Vagina (tissue), 2 donors: ENCODE measurements around the gene SYMPK. TPM values are rescaled to one million over a fixed set of nuclear protein-coding genes. Genes with fewer than 3 reads are reported as not detected.
"Not testable (repeated sequence)": the region's sequence is repeated elsewhere in the genome, so short reads cannot be mapped to it uniquely, and the experiment has no call there.

ENCODE experiments used
- DNase-seq, 2 donors: peaks; one replicate each; pipeline ENCODE4 v3.0.0-alpha.2; 2017; ENCODE audit errors: extremely low spot score in 2 of 2
- H3K27ac ChIP-seq: fragments of 200-600 bp; sonication (generic); one replicate; pipeline ENCODE4 v1.5.1; 2019
- H3K27me3 ChIP-seq: fragments of 200-600 bp; sonication (generic); one replicate; pipeline ENCODE4 v1.5.1; 2019
- H3K36me3 ChIP-seq, 2 donors: fragments of 200-600 bp; sonication (generic); one replicate each; pipeline ENCODE4 v1.5.1; 2017 to 2019
- H3K4me1 ChIP-seq: fragments of 200-600 bp; sonication (generic); one replicate; pipeline ENCODE4 v1.5.1; 2019
- H3K4me3 ChIP-seq, 2 donors: fragments of 200-600 bp; sonication (generic); 1 replicate in 1 of 2; 2 replicates in 1 of 2; pipeline ENCODE4 v1.5.1; 2016 to 2019
- H3K9me3 ChIP-seq: fragments of 200-600 bp; sonication (generic); one replicate; pipeline ENCODE4 v1.5.1; 2019
- POLR2A ChIP-seq, 2 donors: fragments of 450-650 bp; IDR thresholded peaks; one replicate each; pipeline ENCODE4 v1.6.1; 2017; ENCODE audit warnings: antibody characterized with exemption in 2 of 2, mild to moderate bottlenecking in 2 of 2, moderate library complexity in 2 of 2
- POLR2AphosphoS5 ChIP-seq, 2 donors: sonication (generic); formaldehyde crosslinking; IDR thresholded peaks; one replicate each; pipeline ENCODE4 v1.9.0; 2017; ENCODE audit warnings: antibody characterized with exemption in 2 of 2, mild to moderate bottlenecking in 2 of 2, low read depth in 1 of 2; ENCODE audit not compliant: insufficient read depth in 1 of 2
- intact Hi-C: fragments of 100-400 bp; cut with DNase I; formaldehyde crosslinking; loops from one replicate; pipeline ENCODE4 v1.15.1; 2023
- total RNA-seq: library from RNA; depleted of rRNA; stranded (reverse); fragments of >200 nt; gene quantifications from one replicate; pipeline ENCODE4 v1.2.3, GENCODE V29; 2016
- TF ChIP-seq, protein P1 (sequence below), 3 experiments: fragments of 450-650 bp in 2 of 3; fragments of 200-600 bp in 1 of 3; sonication (generic) in 1 of 3; IDR thresholded peaks; one replicate each; pipeline ENCODE4 v1.5.1; 2017 to 2019; ENCODE audit warnings: antibody characterized with exemption in 3 of 3, mild to moderate bottlenecking in 2 of 3, moderate library complexity in 2 of 3

SYMPK gene
- total RNA-seq, 1 donor from 2014 or later, result 43.2 TPM

DNA sequence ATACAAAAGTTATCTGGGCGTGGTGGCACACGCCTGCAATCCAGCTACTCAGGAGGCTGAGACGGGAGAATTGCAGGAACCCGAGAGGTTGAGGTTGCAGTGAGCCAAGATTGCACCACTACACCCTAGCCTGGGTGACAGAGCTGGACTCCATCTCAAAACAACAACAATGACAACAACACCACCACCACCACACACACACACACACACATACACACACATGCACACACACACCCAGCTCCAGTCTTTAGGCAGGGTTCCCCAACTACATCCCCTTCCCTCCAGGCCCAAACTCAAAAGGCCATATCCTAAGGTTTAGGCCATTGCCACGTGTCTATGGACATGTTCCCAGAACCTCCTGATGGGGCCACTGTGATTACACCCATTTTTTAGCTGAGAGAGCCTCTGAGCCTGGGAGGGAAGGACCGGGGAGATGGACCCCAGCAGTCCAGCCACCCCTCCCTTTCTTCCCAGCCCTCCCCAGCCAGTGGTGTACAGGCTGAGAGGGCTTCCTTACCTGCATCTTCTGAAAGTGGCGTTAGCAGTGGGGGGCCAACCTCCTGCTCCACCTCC lies 61.3 kb downstream of the SYMPK start:
- no peaks in the 10 kb centered on the region for H3K27me3 ChIP-seq
- intact Hi-C loops, result no loop called here

DNA sequence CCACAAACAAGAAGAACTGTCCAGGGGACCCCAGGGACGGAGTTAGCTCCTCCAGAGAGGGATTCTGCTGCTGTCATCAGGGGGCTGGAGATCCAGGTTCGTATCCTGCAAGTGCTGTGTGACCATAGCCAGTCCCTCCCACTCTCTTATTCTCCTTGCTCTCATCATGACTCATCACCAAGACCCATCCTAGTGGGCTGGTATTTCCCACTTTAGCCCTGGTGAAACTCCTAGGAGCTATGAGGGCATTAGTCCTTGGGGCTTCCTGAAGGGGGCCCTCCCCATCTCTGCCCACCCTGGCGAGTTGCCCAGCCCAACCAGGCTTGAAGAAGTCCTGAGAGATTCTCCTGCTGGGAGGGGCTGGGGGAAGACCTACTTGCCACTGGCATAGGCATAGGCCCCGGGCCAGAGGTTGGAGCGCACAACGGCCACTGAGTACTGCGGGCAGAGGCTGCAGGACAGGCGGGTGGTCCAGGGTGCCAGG lies 62.8 kb downstream of the SYMPK start:
- H3K27me3 ChIP-seq, result no peaks in the 10 kb centered on the region
- H3K36me3 ChIP-seq, result no peaks in the 10 kb centered on the region
- no peak for DNase-seq
- H3K27ac ChIP-seq, result no peak overlapping the region
- intact Hi-C loops, result no loop called here
- TF ChIP-seq POLR2A (IDR thresholded peaks at IDR 0.05), result no peak
- no peak for TF ChIP-seq POLR2AphosphoS5 (IDR thresholded peaks at IDR 0.05; ENCODE audit: insufficient read depth in 1 of 2, low read depth in 1 of 2)
- TF ChIP-seq, protein P1, sequence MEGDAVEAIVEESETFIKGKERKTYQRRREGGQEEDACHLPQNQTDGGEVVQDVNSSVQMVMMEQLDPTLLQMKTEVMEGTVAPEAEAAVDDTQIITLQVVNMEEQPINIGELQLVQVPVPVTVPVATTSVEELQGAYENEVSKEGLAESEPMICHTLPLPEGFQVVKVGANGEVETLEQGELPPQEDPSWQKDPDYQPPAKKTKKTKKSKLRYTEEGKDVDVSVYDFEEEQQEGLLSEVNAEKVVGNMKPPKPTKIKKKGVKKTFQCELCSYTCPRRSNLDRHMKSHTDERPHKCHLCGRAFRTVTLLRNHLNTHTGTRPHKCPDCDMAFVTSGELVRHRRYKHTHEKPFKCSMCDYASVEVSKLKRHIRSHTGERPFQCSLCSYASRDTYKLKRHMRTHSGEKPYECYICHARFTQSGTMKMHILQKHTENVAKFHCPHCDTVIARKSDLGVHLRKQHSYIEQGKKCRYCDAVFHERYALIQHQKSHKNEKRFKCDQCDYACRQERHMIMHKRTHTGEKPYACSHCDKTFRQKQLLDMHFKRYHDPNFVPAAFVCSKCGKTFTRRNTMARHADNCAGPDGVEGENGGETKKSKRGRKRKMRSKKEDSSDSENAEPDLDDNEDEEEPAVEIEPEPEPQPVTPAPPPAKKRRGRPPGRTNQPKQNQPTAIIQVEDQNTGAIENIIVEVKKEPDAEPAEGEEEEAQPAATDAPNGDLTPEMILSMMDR (IDR thresholded peaks at IDR 0.05), result no peak
- no peaks in the 10 kb centered on the region for H3K9me3 ChIP-seq
- H3K4me3 ChIP-seq, result no peak overlapping the region
- peaks cover 19% of the 10 kb centered on the region for H3K4me1 ChIP-seq

More for the DNA sequence above, 61.3 kb downstream of the SYMPK start:
- Histone ChIP-seq H3K4me1 (peaks cover 19% of the 10 kb centered on the region), H3K4me3 (no peak overlapping the region), H3K9me3 (no peaks in the 10 kb centered on the region), H3K36me3 (no peaks in the 10 kb centered on the region), H3K27ac (no peak overlapping the region)
- TF ChIP-seq POLR2A (IDR thresholded peaks at IDR 0.05) (no peak), POLR2AphosphoS5 (IDR thresholded peaks at IDR 0.05; ENCODE audit: insufficient read depth in 1 of 2, low read depth in 1 of 2) (no peak)
- TF ChIP-seq, protein P1 (IDR thresholded peaks at IDR 0.05), result no peak
- DNase-seq, result no peak

DNA sequence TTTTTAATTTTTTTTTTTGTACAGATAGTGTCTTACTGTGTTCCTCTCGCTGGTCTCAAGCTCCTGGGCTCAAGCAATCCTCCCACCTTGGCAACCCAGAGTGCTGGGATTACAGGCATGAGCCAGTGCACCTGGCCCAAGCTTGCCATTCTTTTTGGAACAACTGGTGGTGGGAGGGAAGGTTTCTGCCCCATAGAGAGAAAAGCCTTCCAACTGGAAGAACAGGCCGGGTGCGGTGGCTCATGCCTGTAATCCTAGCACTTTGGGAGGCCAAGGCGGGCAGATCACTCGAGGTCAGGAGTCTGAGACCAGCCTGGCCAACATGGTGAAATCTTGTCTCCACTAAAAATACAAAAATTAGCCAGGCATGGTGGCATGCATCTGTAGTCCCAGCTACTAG lies 63.4 kb downstream of the SYMPK start:
- H3K27ac ChIP-seq, result peak overlapping the region; percentile 53

DNA sequence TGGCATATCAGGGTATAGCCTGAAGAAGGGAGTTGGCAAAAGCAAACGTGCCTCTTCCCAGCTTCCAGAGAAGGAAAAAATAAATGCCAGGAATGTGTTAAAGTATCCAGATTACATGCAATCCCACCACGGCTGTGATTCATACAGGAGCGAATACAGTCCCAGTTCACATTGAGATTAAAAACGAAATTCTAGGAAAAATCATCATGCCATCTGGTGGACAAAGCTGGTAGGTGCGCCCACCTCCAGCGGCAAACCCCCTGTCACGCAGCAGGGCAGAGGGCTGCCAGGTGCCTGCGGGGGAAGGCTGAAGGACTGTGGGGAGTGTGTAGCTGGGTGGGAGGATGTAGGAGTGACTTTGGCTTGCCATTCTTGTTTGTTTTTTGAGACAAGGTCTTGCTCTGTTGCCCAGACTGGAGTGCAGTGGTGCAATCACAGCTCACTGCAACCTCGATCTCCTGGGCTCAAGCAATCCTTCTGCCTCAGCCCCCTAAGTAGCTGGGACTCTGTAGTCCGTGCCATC lies 63.9 kb downstream of the SYMPK start:
- intact Hi-C loops, result no loop called here
- Histone ChIP-seq H3K4me3 (no peak overlapping the region), H3K36me3 (no peaks in the 10 kb centered on the region), H3K4me1 (peaks cover 19% of the 10 kb centered on the region), H3K27ac (peak overlapping the region; percentile 53), H3K9me3 (no peaks in the 10 kb centered on the region), H3K27me3 (no peaks in the 10 kb centered on the region)
- TF ChIP-seq, protein P1 (IDR thresholded peaks at IDR 0.05), result peak; percentile 82 to 98 (median 92)
- TF ChIP-seq POLR2A (IDR thresholded peaks at IDR 0.05), result no peak
- peak; percentile 58 to 75 for TF ChIP-seq POLR2AphosphoS5 (IDR thresholded peaks at IDR 0.05; ENCODE audit: insufficient read depth in 1 of 2, low read depth in 1 of 2)
- DNase-seq, result no peak

More for the DNA sequence above, 63.4 kb downstream of the SYMPK start:
- H3K36me3 ChIP-seq, DNase-seq, H3K4me3 ChIP-seq, H3K9me3 ChIP-seq, H3K27me3 ChIP-seq, intact Hi-C loops: not testable (repeated sequence)
- peaks cover 19% of the 10 kb centered on the region for H3K4me1 ChIP-seq

DNA sequence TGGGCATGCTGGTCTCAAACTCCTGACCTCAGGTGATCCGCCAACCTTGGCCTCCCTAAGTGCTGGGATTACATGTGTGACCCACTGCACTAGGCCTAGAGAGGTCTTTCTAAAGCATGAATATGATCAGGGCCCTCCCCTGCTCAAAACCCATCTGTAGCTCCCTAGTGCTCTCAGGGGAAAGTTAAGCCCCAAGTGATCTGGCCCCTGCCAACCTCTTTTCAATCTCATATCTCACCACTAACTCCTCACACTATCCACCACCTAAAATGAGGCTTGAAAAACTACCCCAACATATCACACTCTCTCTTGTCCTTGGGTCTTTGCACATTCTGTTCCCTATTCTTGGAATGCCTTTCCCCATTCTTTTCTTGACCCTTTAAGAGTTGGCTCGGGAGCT lies 68.3 kb downstream of the SYMPK start:
- Histone ChIP-seq H3K9me3 (no peaks in the 10 kb centered on the region), H3K27ac (no peak overlapping the region), H3K27me3 (no peaks in the 10 kb centered on the region), H3K4me1 (peaks cover 35% of the 10 kb centered on the region), H3K36me3 (peaks cover 0 to 14% of the 10 kb centered on the region in 2 donors), H3K4me3 (no peak overlapping the region)
- TF ChIP-seq, protein P1 (IDR thresholded peaks at IDR 0.05), result no peak
- TF ChIP-seq POLR2AphosphoS5 (IDR thresholded peaks at IDR 0.05; ENCODE audit: insufficient read depth in 1 of 2, low read depth in 1 of 2) (no peak), POLR2A (IDR thresholded peaks at IDR 0.05) (no peak)
- no peak for DNase-seq
- intact Hi-C loops, result no loop called here
